ENCODE data around the gene LYST. TPM values are rescaled to one million over a fixed set of nuclear protein-coding genes. Genes with fewer than 3 reads are reported as not detected.

Gene LYST
- total and polyA plus RNA-seq, 10 of the 15 experiments (the other 5 are each of a cell fraction or from before 2014, with no cell fraction given), result 3.3 to 28.1 (median 5.6) TPM

DNA sequence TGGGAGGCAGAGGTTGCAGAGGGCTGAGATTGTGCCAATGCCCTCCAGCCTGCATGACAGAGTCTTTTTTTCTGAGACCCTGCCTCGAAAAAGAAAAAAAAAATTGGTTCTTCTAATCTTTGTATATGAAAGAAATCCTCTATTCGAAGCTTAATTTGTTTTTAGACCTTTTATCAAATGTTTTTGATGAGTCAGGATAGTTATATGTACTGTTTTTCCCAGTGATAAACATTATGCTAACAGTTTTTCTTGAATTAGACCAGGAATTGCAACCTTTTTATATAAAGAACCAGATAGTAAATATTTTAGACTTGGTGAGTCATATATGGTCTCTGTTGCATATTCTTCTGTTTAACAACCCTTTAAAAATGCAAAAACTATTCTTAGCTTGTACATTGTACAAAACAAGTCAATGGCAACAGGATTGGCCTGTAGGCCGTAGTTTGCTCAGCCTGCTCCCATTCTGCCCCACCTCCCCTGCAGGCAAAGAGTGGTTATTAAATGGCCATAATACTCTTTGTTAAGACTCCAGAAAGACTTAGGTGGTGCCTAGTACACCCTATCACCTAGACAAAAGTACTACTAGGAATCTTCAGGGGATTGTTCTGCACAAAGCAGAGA is 45.2 kb downstream of the LYST start (continued):
- TF ChIP-seq ELK1 (IDR thresholded peaks at IDR 0.05; ENCODE audit: low read depth, low read length), result no peak

DNA sequence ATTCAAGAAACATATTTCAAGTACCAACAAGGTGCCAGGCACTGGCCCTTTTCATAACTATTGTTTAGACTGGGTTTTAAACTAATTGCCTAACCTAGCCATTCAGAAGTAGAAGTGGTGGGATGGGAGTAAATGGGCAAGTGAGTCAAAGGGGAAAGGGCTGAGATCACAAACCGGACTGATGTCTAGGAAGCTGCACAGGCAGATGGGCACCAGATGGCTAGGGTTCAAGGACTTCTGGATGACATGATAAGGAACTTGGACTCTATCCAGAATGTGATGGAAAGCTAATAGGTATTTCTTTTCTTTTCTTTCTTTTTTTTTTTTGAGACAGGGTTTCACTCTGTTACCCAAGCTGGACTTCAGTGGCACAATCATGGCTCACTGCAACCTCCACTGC is 46.6 kb downstream of the LYST start:
- SMC1A ChIA-PET (ENCODE audit: uncharacterized antibody, unreplicated experiment), result interaction anchor here (0.9 to 2.8 kb wide), 6 partner anchors 8 to 127 kb away, joined by 3 to 11 read pairs (median 3); no protein-coding TSS in a partner anchor
- Histone ChIP-seq H4K20me1 (ENCODE audit: control insufficient read depth, insufficient read depth) (no peaks in the 10 kb centered on the region), H3K9me3 (replicated peaks; ENCODE audit: control insufficient read depth, insufficient read depth, low read length) (no peaks in the 10 kb centered on the region), H3K79me2 (ENCODE audit: control insufficient read depth, insufficient read depth, low read length) (no peaks in the 10 kb centered on the region), H3K4me1 (ENCODE audit: control insufficient read depth, insufficient read depth, low read length) (no peaks in the 10 kb centered on the region), H3K27me3 (replicated peaks in 1 of 2; ENCODE audit: control insufficient read depth in 2 of 2, insufficient read depth in 2 of 2, low read length in 1 of 2) (no peaks in the 10 kb centered on the region), H3K36me3 (ENCODE audit: control insufficient read depth in 2 of 2, insufficient read depth in 2 of 2, low read length in 1 of 2) (no peaks in the 10 kb centered on the region), H3K9ac (ENCODE audit: control insufficient read depth, insufficient read depth, low read length) (no peak overlapping the region), H2AFZ (ENCODE audit: control insufficient read depth, low read depth, low read length) (no peak overlapping the region), H3K4me2 (ENCODE audit: control insufficient read depth, insufficient read depth) (no peak overlapping the region), H3K27ac (ENCODE audit: control insufficient read depth, insufficient read depth) (no peak overlapping the region), H3K4me3 (no peak overlapping the region)
- RAD21 ChIA-PET (ENCODE audit: unreplicated experiment), result interaction anchor here (1.3 kb wide), 1 partner anchor 36 kb away, joined by 4 read pairs; no protein-coding TSS in a partner anchor
- in situ Hi-C loops (cut with MboI), result no loop called here
- intact Hi-C loops (cut with micrococcal nuclease; ENCODE audit: unreplicated experiment), result no loop called here
- DNase-seq (ENCODE audit: low read depth, low spot score) (no peak), ATAC-seq (no peak), FAIRE-seq (no peak)
- BruUV-seq (replicated peaks), result no TSS peak
- CTCF ChIA-PET, result interaction anchor here (1.5 to 2.3 kb wide), 2 partner anchors 23 to 26 kb away, joined by 5 to 7 read pairs; no protein-coding TSS in a partner anchor
- POLR2A ChIA-PET, result interaction anchor here (0.5 kb wide), 1 partner anchor 675 kb away, joined by 5 read pairs; no protein-coding TSS in a partner anchor
- 46% methylated on average over 1 of the region's 1 CpG for WGBS (ENCODE audit: insufficient coverage, insufficient replicate concordance, low lambda C conversion rate, missing lambda C conversion rate)
- TF ChIP-seq, protein P1, sequence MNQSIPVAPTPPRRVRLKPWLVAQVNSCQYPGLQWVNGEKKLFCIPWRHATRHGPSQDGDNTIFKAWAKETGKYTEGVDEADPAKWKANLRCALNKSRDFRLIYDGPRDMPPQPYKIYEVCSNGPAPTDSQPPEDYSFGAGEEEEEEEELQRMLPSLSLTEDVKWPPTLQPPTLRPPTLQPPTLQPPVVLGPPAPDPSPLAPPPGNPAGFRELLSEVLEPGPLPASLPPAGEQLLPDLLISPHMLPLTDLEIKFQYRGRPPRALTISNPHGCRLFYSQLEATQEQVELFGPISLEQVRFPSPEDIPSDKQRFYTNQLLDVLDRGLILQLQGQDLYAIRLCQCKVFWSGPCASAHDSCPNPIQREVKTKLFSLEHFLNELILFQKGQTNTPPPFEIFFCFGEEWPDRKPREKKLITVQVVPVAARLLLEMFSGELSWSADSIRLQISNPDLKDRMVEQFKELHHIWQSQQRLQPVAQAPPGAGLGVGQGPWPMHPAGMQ (IDR thresholded peaks at IDR 0.05; ENCODE audit: borderline replicate concordance), result no peak
- TF ChIP-seq SPI1 (IDR thresholded peaks at IDR 0.05; ENCODE audit: borderline replicate concordance, insufficient read depth, low read depth, low read length) (no peak), MLLT1 (IDR thresholded peaks at IDR 0.05) (no peak), NR2C1 (IDR thresholded peaks at IDR 0.05) (no peak), EGR1 (IDR thresholded peaks at IDR 0.05; ENCODE audit: borderline replicate concordance in 1 of 2, low read depth in 2 of 2, low read length in 2 of 2) (no peak), EZH2 (IDR thresholded peaks at IDR 0.05; ENCODE audit: borderline replicate concordance, control insufficient read depth, low read depth, low read length) (no peak), FOXM1 (IDR thresholded peaks at IDR 0.05; ENCODE audit: low read depth, low read length) (no peak), CEBPB (IDR thresholded peaks at IDR 0.05; ENCODE audit: borderline replicate concordance in 1 of 2, low read depth in 2 of 2, low read length in 2 of 2) (no peak), MEF2A (IDR thresholded peaks at IDR 0.05; ENCODE audit: insufficient read depth, low read depth, low read length) (no peak), PML (IDR thresholded peaks at IDR 0.05; ENCODE audit: low read length) (no peak), RAD51 (IDR thresholded peaks at IDR 0.05) (no peak), HDGF (IDR thresholded peaks at IDR 0.05) (no peak), IKZF1 (conservative IDR thresholded peaks at IDR 0.05) (no peak), BACH1 (IDR thresholded peaks at IDR 0.05; ENCODE audit: borderline replicate concordance) (no peak), RFX5 (IDR thresholded peaks at IDR 0.05; ENCODE audit: low read depth, low read length) (no peak), IKZF2 (IDR thresholded peaks at IDR 0.05) (no peak)
- TF ChIP-seq, protein P2, sequence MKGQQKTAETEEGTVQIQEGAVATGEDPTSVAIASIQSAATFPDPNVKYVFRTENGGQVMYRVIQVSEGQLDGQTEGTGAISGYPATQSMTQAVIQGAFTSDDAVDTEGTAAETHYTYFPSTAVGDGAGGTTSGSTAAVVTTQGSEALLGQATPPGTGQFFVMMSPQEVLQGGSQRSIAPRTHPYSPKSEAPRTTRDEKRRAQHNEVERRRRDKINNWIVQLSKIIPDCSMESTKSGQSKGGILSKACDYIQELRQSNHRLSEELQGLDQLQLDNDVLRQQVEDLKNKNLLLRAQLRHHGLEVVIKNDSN (IDR thresholded peaks at IDR 0.05; ENCODE audit: borderline replicate concordance, extremely low read length, insufficient read depth, low read depth, low read length), result no peak
